CD4-positive, alpha-beta T cell treated with Interleukin-15 for 1 hour (primary cell): ENCODE measurements around the gene MIPOL1.

Experiments used
- DNase-seq: peaks from one replicate; pipeline ENCODE4 v3.0.0-alpha.2; 2020

The MIPOL1 gene

DNA sequence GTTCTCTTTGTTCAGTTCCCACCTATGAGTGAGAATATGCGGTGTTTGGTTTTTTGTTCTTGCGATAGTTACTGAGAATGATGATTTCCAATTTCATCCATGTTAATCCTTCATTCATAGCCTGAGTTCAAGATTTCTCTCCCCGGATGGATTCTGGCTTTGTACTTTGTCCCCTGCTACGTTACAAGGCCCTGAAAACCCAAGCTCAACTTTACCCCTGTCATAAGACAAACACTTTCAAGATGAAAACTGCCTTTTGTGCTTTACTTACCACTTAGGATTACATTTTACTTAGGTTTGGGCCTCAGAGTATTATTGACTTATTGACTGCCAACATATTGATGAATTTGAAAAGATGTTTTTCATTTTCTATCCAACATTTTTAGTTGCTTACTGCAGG is 361.0 kb downstream of the MIPOL1 start:
- no peak for DNase-seq

DNA sequence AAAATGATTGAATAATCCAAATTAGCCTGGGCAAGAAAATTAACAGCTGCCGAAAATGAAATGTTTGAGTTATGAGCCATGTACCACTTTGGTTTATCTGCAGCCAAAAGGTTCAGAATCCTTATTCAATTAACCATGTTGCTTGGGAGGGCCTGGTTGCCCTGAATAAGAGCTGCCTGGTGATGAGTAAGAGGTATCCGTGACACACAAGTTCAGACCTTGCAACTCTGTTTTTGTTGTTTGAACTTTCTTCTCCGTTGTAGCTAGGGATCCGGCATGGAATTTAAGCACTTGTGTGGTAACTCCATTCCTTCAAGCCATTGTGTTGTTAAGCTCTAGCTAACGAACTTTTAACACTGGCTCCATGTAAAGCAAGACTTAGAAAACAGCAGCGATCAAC is 361.6 kb downstream of the MIPOL1 start:
- DNase-seq: no peak

DNA sequence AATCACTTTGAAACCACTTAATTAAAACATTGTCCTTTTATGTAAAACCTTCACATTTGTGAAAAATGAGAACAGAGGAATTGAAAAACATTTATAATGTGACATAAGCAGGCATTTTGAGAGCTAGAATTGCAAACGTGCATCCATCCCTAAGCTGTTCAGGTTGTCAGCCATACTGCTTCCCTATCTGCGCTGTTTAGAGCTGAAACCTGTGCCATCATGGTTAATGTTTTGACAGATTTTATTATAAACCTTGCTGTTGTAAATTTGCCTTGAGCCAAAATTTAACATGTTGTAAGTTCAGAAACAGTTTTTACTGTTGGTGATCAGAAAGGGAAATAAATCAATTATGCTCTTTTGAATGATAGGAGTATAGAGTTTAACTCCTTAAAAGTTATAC is 365.5 kb downstream of the MIPOL1 start:
- DNase-seq: no peak

DNA sequence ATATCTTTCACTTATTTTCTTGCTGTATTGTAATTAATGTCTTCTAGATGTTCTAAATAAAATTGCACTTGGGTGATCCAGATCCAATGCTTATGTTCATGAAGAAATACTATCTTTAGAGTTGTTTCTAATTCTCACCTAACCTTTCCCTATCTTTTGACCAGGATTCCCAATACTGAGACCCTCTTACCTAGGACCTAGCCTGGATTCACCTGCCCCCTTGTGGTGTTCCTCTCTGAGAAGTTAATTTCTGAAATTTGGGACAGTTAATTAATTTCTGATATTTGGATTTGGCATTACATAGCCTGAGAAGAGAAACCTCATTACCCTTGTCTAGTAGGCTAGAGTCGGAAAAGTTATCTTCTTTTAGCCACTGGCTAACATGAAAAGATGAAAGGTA is 367.8 kb downstream of the MIPOL1 start:
- DNase-seq: no peak

DNA sequence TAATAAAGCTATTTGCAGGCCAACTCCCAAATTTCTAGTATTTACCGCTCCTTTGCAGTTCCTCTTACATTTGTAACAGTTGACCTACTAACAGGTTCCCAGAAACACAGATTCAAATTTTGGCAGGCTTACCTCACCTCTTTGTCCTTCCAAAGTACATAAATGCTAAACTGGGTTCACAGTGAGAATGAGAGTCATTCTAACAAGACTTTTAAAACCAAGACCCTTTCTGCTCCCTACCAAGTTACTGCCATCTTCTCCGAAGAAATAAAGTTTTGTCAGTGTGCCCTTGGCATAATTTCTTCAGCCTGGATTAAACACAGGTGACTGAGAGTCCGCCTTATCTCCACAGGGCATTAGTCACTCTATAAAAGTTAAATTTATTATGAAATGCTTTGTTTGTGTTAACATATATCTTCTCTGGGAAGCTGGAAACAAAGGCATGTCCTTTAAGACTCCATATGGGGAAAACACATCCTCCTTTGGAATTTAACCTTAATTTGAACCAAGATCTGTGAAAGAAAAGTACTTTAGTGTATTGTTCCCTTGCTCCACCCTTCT is 369.2 kb downstream of the MIPOL1 start:
- DNase-seq: no peak

DNA sequence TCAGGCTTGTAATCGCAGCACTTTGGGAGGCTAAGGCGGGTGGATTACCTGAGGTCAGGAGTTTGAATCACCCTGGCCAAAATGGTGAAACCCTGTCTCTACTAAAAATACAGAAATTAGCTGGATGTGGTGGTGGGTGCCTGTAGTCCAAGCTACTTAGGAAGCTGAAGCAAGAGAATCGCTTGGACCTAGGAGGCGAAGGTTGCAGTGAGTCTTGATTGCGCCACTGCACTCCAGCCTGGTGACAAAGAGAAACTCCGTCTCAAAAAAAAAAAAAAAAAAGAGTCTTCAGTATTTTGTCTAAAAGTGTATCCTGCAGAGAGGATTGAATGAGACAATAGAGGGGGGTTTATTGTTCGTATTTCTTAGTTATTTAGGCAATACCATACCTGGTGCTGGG is 372.0 kb downstream of the MIPOL1 start:
- no peak for DNase-seq

DNA sequence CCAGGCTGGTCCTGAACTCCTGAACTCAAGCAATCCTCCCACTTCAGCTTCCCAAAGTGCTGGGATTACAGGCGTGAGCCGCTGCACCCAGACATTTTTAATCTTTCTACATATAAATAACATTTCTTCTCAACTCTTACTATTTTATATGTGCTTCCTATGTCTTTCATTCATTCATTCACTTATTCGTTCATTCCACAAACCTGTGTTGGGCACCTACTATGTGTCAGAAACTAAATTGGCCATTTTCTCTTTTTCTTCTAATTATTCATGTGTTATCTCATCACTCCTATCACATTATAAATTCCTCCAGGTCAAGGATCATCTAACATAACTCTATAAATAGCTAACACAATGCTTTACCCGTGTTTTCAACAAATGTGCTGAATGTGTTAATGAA is 373.7 kb downstream of the MIPOL1 start:
- DNase-seq: no peak

DNA sequence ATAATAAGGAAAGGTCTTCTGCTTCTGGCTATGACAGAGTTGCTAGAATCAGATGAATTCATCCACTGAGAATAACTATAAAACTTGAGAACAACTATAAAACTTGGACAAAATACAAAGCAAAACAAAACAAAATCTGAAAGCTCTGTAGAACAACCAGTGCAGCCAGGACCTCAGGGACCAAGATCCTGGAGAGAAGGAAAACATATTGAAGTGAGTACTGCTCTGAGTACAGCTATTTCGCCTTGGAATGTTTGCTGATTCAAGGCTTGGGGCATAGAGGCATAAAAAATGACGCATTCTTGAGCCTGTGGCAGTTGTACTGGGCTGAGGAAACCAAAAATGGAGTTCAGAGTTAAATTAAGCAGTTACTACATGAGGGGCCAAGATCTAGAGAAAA is 375.6 kb downstream of the MIPOL1 start:
- DNase-seq: no peak

DNA sequence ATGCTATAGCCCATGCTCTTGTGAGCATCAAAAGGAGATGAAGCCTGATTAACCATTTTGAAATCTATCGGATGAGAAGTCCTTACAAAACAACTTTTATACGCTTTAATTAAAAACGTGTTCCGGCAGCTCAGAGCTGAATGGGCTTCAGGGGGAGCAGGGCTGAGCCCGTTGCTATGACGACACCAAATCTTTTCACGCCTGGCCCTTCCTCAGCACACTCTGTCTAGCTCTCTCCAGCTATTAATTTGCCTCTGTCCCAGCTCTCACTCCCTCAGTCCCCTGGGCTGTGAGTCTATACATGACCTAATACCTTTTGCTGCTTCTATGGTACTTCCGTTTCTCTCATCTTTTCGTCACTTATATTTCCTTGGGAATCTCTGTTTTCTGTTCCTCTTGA is 381.5 kb downstream of the MIPOL1 start:
- DNase-seq: no peak

DNA sequence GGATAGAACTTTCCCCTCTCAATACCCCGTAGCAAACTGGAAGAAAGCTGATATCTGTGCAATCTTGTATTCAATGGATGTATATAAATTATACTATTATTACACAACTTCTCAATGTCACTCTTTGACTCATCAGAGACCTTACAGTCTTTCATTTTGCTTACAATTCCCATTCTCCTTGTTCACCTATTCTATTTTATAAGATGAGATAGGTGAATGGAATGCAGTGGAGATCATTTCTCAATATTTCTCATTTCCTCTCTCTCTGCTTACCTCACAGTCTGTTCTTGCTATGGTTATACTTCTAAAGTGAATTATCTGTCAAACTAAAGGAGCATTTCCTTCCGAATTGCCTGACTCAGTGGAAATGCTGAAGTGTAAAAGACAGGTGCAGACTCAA is 382.4 kb downstream of the MIPOL1 start:
- DNase-seq: no peak

DNA sequence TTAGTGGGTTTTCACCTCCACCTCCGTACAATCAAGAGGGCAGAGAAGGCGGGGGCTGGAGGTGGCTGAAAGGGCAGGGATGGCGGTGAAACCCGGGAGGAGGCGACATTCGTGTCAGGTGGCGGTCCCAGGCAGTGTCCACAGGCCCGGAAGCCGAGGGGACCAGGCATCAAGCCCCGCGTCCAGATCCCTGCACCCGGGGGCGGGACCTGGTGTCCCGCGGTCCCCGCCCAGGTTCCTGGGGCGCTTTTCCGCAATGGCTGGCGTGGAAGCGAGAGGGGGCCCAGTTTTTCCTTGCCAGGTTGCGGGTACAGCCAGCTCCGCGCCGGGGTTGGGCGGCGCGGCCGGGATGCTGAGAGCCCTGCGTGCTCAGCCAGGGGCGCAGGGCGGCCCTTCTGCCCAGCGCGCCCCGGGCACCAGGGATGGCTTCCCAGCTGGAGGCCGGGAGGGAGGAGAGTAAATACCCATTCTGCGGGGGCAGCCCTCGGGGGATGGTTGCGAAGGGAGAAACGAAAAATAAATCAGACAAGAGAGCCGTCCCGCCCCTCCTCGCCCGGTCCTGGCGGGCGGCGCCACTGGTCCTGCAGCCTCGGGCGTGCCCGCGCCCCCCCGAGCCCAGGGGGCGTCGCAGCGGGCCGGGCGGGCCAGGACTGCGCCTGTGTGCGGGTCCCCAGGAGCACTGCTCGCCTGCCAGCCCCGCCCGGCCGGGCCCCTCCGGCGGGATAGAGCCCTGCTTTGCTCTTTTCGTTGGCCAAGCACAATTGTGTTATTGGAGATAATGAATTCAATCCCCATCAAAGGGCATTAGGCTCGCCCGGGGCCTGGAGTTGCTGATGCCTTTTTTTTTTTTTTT is 385.8 kb downstream of the MIPOL1 start:
- no peak for DNase-seq

DNA sequence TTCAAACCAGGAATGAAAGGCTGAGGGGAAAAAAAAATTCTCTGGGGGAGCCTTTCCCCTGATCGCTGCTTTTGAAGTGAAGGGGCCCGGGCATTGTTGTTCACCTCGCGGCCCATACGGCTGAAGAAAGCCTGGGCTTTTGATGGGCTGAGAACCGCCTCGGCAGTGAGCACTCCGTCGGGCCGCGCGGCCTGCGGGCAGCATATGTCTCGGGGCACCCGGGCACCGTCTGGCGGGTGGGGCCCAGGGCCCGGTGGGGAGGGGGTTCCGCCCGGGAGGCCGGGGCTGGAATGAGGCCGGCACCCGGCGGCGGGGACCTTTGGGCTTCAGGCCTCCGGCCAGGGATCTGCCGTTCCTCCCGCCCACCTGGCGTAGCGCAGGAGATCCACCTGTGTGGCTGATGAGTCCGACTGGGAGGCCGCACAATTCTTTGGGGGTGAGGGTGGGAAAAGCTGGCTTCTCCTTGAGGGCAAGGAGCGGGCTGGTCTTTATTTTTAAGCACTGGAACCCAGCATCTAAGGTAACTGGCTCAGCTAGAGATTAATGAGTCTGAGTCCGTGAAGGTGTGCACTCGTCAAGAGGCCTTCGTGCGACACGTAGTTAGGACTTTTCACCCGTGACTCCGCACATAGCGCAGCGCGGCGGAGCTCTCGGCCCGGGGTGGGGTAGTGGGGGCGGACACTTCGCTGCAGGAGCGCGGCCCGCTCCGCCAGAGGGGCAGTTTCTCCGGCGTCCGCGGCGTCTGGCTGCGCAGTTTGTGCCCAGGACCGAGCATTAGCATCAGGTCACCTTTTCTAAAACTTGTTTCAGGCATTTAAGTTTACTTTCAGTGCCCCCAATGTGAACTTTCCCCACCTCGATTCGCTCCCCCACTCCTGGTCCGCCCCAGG is 386.7 kb downstream of the MIPOL1 start:
- no peak for DNase-seq

DNA sequence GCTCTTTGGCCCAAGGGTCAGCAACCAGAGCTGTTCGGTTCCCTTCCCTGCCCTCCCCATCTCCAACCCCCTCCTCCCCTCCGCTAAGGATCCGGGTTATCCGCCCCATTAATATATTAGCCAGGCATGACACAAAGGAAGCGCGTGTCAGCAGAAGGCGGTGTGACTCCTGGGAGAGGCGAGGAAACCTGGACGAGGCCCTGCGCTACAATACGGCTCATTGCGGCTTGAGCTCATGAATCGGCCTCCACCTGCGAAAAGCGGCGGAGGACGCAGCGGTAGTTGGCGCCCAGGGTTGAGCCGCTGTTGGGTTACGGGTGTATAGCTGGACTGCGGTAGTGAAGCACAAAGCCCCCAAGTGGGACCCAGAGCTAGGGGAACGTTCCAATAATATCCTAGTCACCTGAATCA is 387.4 kb downstream of the MIPOL1 start:
- no peak for DNase-seq

DNA sequence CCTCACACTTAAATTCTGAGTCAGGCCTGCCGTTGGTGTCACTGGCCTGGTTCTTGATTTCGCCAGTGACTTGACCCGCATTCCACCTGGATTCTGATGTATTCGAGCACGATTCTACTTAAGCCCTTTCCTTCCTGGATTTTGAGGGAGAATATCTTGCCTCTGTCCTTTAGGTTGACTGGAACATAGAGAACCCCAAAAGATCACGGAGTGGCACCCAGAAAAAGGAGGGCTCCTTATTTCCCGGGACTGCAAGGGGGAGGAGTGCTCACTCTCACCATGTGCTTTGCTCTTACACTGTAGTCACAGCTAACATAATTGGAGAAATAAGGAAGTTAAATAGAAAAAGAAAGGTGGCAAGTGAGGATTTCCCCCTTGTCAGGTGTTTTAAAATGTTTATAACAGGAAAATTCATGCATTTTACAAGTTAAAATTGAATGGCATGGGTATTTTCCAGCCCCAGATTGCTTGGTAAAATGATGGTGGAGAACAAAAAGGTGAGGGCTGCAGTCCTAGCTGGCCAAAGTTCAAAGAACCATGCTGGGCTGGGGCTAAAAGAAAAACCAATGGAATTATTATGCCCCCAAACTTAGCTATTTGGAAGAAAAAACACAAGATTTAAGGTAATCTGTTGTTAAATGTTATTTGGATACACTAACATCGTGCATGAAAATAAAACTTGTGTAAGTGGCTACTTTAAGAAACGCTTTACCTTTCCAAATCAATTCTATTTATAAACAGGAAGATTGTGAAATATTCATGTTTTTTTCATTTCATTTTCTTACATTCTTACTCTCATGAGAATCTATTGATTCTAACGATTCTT is 388.4 kb downstream of the MIPOL1 start:
- DNase-seq: no peak

DNA sequence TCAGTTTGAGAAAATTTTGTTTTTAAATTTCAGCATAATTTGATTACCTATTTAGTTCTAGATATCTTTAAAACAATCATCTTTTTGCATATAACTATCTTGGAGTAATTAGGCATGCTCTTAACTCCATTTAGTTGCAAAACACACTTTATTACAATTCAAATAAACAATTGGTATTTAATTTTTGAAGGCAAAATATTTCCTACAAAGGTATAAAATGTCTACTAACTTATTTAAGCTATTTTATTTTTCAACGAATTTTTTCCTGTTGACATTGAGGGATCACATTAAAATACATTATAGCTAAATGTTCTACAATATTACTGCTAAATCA is 389.0 kb downstream of the MIPOL1 start:
- no peak for DNase-seq

DNA sequence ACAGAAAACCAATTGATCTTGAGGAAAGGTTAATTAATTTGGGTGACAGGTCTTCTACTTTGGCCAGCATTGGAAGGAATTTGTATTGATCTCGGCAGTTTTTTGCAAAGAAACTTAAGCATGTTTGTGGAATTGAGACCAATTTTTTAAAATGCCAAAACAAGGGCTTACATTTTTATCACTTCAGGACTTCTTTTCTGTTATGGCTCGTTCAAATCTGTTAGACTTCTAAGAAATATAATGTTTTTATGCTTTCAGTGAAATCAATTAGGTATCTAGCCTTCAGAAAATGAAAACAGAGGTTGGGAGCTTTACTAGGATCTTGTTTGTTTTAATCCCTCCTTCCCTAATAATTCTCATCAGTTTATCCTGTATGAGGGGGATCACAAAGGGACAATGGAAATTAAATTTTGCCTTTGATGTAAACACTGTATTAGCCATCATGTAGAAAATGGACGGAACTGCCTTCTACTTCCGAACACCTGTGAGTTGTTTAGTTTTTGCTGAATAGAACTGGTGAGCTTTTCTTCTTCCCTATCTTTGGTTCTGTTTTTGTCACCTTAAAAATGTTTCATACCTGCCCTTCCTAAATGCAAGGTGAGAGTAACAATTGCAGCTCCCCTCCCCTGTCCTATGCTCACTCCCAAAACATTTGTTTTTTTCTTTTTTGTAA is 389.5 kb downstream of the MIPOL1 start:
- DNase-seq: no peak

DNA sequence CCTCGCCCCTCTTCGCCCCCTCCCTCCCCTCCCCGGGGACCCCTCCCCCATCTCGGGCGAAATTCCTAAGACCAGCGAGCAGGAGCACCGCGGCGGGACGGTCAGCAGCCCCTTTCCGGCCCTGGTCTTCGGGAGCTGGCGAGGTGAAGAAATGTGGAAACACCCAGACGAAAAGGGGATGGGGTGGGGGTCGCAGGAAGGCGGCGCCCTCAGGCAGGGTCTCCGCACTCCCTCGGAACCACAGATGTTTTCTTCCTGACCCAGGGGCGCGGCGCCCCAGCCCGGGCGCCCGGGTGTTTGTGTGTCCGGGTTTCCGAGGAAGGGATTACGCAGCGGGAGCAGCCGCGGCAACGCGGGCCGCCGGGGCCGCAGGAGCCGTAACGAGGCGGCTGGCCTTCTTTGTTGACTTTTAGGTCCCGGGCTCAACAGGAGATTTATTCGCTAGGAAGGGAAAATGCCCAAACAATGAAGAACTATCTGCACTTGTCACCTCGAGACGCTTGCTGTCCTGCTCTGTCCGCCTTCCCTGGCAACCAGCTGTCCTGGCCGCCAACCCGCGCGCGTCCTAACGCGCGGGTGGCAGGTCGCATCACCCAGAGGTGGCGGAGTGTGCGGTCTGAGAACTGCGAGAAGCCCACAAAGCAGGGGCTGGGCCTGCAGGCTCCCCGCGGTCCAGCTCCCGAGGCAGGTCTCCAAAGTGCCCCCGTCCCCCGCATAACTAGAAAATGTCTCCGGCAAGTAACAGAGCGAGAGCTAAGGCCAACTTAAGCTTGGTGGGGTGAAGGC is 390.3 kb downstream of the MIPOL1 start:
- DNase-seq: no peak

DNA sequence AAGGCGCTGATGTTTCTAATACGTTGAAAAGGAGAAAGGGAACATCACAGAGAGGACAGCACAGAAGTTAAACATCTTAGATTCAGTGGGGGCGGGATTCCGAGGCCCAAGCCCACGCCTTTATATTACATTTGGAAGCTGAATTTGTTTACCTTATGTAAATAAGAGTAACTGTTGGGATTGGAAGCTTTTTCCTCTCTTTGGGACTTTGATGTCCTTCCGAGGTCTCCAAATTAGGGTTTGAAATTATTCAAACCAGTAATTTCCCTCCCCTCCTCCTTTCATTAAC is 390.9 kb downstream of the MIPOL1 start:
- no peak for DNase-seq

DNA sequence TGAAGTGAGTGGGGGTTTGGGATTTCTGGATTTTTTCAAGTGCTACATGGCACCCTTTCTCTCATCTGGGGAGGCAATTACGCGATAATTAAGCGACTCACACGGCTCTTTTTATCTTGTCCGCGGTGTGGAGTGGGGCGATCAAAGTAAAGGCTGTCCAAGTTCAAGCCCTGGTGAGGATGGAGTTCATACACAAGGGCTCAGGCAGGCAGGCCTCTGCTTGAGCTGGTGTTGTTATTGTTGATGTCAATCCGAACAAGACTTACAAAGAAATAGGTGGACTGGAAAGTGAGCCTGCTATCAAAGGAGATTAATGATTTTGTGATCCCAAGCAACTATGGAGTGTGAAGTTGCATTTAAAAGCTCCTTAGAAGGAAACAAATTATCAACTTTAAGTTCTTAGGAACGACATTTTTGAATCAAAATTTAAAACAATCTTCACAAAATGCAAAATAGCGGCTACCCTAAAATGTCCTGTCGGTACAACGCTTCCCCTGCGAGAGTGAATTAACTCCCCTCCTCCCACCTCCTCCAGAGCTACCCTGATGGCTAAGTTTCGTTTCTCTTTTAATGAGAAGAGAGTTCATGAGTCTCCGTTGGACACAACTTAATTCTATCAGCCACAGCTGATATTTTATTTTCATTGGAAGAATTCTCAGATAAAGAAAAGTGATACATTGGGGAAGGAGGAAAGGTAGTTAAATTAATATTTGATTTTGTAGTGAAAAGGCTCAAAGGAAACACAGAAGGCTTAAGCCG is 391.4 kb downstream of the MIPOL1 start:
- DNase-seq: no peak

DNA sequence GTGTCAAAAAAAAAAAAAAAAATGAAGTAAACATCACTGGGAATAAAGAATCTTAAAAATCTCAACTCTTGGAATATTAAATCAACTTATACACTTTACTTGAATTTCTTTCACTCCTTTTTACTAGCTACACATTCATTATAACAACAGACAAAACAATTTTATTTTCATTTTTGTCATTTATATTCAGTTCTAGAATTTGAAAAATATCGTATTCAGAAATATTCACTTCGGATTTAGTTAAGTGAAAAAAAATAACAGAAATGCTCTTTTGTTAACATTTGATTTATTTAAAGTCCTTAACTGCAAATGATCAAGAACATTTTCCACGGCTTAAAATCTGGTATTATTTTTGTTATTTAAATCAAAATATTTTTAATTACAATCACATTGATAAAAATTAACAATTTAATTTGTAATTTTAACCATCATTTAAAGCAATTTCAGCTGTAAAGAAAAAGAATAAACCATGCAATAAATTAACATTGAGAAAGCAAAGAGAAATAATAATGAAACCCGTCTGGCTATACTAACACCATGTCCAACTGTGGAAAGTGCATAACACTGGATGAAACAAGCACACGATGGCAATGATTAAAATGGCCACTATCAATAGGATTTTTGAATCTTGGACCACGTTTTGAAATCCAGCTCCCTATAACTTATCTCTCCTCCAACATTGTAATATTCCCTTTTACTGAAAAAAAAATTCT is 392.1 kb downstream of the MIPOL1 start:
- no peak for DNase-seq
